AG04449 (cell line): ENCODE data around the gene EIF2S2.

ENCODE experiments used
- CTCF ChIA-PET: fragments of 350-600 bp; formaldehyde crosslinking; extraction: SDS; loops from one replicate; lab custom pipeline; 2021; ENCODE audit warnings: antibody characterized with exemption; lab: Yijun Ruan, JAX
- POLR2A ChIA-PET: fragments of 400-600, 350-600 bp; formaldehyde crosslinking; extraction: SDS; loops from one replicate; lab custom pipeline; 2020; ENCODE audit warnings: antibody characterized with exemption, inconsistent platforms; lab: Yijun Ruan, JAX
- DNase-seq: peaks from one replicate; pipeline ENCODE4 v3.0.0-alpha.2; 2010; ENCODE audit warnings: low read depth, low spot score
- H3K4me3 ChIP-seq: 2 replicates; pipeline ENCODE4 v1.5.1; 2011; ENCODE audit warnings: low read depth, mild to moderate bottlenecking, control low read depth, low read length
- TF ChIP-seq, protein P1 (sequence below): IDR thresholded peaks from one replicate; pipeline ENCODE4 v1.5.1; 2011; ENCODE audit warnings: mild to moderate bottlenecking, moderate library complexity, low read length, control low read depth, inconsistent platforms; ENCODE audit not compliant: insufficient read depth; ENCODE audit errors: missing control alignments

EIF2S2 gene

DNA sequence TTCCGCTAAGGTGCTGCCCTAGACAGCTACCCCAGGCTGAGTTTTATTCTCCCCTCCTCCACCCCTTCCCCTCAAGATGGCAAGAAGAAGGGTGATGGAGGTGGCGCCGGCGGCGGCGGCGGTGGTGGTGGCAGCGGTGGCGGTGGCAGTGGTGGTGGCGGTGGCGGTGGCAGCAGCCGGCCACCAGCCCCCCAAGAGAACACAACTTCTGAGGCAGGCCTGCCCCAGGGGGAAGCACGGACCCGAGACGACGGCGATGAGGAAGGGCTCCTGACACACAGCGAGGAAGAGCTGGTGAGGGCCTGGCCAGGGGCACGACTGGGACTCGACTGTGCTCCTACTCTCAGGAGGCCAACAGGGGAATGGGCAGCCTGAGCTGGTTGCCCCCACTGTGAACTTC is 35.1 kb downstream of the EIF2S2 start:
- POLR2A ChIA-PET, result interaction anchor here (0.8 to 1.2 kb wide), 3 partner anchors 15 to 35 kb away, joined by 3 to 4 read pairs (median 3); partner anchors contain the start of gene EIF2S2
- TF ChIP-seq, protein P1, sequence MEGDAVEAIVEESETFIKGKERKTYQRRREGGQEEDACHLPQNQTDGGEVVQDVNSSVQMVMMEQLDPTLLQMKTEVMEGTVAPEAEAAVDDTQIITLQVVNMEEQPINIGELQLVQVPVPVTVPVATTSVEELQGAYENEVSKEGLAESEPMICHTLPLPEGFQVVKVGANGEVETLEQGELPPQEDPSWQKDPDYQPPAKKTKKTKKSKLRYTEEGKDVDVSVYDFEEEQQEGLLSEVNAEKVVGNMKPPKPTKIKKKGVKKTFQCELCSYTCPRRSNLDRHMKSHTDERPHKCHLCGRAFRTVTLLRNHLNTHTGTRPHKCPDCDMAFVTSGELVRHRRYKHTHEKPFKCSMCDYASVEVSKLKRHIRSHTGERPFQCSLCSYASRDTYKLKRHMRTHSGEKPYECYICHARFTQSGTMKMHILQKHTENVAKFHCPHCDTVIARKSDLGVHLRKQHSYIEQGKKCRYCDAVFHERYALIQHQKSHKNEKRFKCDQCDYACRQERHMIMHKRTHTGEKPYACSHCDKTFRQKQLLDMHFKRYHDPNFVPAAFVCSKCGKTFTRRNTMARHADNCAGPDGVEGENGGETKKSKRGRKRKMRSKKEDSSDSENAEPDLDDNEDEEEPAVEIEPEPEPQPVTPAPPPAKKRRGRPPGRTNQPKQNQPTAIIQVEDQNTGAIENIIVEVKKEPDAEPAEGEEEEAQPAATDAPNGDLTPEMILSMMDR, result no peak
- CTCF ChIA-PET, result interaction anchor here (1.1 to 4.9 kb wide), 2 partner anchors 8 to 161 kb away, joined by 4 to 35 read pairs; no protein-coding TSS in a partner anchor
- H3K4me3 ChIP-seq, result no peak overlapping the region
- no peak for DNase-seq

DNA sequence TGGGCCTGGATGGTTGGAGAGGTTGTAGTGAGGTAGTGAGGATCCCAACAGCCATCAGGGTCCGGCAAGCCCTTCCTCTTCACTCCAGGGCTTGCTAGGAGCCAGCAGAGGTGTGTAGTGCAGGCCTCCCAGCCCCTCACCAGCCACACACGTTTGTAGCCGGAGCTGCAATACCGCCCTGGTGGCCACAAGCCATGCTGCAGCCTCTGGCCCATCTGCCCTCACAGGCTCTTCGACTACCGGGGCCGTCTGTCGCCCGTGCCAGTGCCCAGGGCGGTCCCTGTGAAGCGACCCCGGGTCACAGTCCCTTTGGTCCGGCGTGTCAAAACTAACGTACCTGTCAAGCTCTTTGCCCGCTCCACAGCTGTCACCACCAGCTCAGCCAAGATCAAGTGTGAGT is 36.4 kb downstream of the EIF2S2 start:
- CTCF ChIA-PET, result interaction anchor here (2.5 kb wide), 1 partner anchor 10 kb away, joined by 9 read pairs; no protein-coding TSS in a partner anchor
- no peak overlapping the region for H3K4me3 ChIP-seq
- POLR2A ChIA-PET, result no interaction called here
- no peak for DNase-seq
- TF ChIP-seq, protein P1, result peak; percentile 1

DNA sequence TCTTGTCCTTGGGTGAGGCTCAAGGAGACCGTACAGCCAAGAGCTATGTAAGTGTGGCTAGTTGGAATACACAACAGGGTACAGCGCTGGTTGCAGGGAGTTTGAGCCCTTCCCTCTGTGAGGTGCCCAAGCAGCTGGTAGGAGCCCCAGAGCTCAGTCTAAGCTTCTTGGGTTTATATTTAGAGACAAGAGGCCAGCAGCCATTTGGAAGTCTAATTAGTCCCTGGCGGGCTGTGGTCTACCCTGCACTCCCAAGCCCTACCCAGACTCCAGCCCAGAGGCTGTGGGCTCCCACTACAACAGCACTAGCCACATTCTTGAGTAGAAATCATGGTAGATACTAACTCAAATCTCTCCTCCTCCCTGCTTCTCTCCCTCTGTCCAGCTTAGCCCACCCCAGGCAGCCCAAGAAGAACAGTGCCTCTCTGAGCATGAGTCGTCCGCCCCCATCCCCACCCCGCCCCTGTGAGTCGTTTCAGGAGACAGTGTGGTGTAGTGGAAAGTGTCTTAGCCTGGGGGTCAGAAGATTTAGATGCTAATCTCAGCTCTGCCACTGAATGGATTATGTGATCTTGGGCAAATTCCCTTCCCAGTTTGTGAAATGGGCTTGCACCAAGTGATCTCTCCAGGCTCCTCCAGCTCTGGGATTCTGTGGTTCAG is 37.8 kb downstream of the EIF2S2 start:
- CTCF ChIA-PET, result interaction anchor here (0.6 to 2.5 kb wide), 7 partner anchors 9 to 282 kb away, joined by 3 to 9 read pairs (median 5); no protein-coding TSS in a partner anchor
- no peak for DNase-seq
- no peak overlapping the region for H3K4me3 ChIP-seq
- TF ChIP-seq, protein P1, result no peak
- POLR2A ChIA-PET, result no interaction called here

DNA sequence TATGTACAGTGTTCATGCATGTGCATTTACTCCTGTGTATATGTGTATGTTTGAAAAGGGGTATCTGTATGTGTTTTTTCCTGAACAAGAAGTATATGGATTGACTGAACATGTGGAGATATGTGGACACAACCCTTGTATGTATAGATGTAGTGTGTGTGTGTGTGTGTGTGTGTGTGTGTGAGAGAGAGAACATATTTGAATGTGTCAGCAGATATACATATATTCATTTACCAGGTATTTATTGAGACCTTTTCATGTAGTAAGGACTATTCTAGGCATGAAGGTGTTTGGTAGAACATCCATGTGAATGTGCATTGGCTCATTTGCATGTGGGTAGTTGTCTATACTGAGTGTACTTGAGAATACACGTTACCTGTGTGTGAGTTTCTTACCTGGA is 39.3 kb downstream of the EIF2S2 start:
- ChIA-PET CTCF (interaction anchor here (0.7 to 9.4 kb wide), 5 partner anchors 16 to 209 kb away, joined by 3 to 155 read pairs (median 3); no protein-coding TSS in a partner anchor), POLR2A (interaction anchor here (0.6 kb wide), 1 partner anchor 260 kb away, joined by 3 read pairs; no protein-coding TSS in a partner anchor)
- no peak for DNase-seq
- H3K4me3 ChIP-seq, result no peak overlapping the region
- TF ChIP-seq, protein P1, result no peak

DNA sequence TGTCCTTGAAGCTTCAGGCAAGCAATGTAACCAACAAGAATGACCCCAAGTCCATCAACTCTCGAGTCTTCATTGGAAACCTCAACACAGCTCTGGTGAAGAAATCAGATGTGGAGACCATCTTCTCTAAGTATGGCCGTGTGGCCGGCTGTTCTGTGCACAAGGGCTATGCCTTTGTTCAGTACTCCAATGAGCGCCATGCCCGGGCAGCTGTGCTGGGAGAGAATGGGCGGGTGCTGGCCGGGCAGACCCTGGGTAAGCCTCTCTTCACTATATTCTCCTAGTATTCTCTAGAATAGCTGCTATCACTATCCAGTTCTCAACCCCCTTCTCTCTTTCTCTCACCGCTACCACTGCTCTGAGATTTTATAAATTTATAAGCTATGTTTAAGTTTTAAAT is 40.0 kb downstream of the EIF2S2 start:
- no peak for DNase-seq
- CTCF ChIA-PET, result interaction anchor here (0.7 to 9.4 kb wide), 6 partner anchors 15 to 209 kb away, joined by 3 to 155 read pairs (median 3); no protein-coding TSS in a partner anchor
- POLR2A ChIA-PET, result no interaction called here
- TF ChIP-seq, protein P1, result no peak
- no peak overlapping the region for H3K4me3 ChIP-seq

DNA sequence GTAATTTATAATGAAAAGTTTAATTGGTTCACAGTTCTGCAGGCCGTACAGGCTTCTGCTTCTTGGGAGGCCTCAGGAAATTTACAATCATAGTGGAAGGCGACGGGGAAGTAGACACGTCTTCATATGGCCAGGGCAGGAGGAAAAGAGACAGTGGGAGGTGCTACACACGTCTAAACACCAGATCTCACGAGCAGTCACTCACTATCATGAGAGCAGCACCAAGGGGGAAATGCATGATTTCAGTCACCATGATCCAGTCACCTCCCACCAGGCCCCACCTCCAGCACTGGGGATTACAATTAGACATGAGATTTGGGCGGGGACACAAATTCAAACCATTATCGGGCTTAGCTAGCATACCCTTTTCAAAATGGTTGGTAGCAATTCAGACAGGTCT is 41.2 kb downstream of the EIF2S2 start:
- ChIA-PET CTCF (interaction anchor here (0.8 to 9.4 kb wide), 12 partner anchors 11 to 404 kb away, joined by 3 to 155 read pairs (median 6); partner anchors contain the start of gene ACTL10), POLR2A (no interaction called here)
- TF ChIP-seq, protein P1, result no peak
- H3K4me3 ChIP-seq, result no peak overlapping the region
- DNase-seq, result no peak
